ENCODE measurements around the gene NOP58.
A peak's percentile ranks its signal among the peaks of the same experiment; 100 is the strongest.

NOP58 gene

DNA sequence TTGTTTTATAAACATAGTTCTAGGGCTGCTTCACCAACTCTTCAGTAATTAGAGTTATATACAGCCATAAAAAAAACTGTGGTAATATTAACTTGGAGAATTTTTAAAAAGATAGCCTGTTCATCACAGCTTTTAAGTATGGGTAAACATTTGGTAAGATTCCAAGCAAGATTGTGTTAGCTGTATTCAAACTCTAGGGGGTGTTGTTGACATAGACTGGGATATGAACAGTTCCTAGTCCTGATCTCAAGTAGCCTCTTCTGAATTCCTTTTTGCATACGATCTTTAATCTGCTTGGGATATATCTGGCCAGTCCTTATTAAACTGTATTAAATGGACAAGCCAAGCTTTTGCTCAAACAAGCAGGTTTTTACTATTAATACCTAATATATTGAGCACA lies 13.4 kb downstream of the NOP58 start:
- in situ Hi-C loops (cut with MboI; ENCODE audit: low pct_unique_long_range_greater_than_20kb, low sequenced_read_pairs, unreplicated experiment) = no loop called here
- DNase-seq (ENCODE audit: low spot score) = no peak
- TF ChIP-seq, protein P1, sequence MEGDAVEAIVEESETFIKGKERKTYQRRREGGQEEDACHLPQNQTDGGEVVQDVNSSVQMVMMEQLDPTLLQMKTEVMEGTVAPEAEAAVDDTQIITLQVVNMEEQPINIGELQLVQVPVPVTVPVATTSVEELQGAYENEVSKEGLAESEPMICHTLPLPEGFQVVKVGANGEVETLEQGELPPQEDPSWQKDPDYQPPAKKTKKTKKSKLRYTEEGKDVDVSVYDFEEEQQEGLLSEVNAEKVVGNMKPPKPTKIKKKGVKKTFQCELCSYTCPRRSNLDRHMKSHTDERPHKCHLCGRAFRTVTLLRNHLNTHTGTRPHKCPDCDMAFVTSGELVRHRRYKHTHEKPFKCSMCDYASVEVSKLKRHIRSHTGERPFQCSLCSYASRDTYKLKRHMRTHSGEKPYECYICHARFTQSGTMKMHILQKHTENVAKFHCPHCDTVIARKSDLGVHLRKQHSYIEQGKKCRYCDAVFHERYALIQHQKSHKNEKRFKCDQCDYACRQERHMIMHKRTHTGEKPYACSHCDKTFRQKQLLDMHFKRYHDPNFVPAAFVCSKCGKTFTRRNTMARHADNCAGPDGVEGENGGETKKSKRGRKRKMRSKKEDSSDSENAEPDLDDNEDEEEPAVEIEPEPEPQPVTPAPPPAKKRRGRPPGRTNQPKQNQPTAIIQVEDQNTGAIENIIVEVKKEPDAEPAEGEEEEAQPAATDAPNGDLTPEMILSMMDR (IDR thresholded peaks at IDR 0.05; ENCODE audit: extremely low read depth, insufficient read depth, missing control alignments) = peak; percentile 42

DNA sequence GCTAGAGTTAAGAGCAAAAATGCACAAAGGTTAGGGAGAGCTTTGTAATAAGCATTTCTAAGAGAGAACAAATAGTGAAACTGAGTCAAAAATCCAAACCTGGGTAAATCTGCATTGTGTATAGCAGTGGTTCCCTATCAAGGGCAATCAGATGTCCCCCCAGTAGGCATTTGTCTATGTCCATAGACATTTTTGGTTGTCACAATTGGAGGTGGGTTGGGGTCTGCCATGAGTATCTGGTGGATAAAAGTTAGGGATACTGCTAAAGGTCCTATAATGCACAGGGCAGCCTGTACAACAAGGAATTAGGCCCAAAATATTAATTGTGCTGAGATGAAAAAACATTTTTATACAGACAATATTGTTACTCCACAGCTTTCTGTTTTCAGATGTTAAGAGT lies 21.0 kb downstream of the NOP58 start:
- DNase-seq (ENCODE audit: low spot score) = no peak
- TF ChIP-seq, protein P1 (IDR thresholded peaks at IDR 0.05; ENCODE audit: extremely low read depth, insufficient read depth, missing control alignments) = no peak
- in situ Hi-C loops (cut with MboI; ENCODE audit: low pct_unique_long_range_greater_than_20kb, low sequenced_read_pairs, unreplicated experiment) = no loop called here

GRCh38 chr2:202289394-202290204 lies 24.0 kb downstream of the NOP58 start:
- DNase-seq (ENCODE audit: low spot score) = no peak
- in situ Hi-C loops (cut with MboI; ENCODE audit: low pct_unique_long_range_greater_than_20kb, low sequenced_read_pairs, unreplicated experiment) = no loop called here
- TF ChIP-seq, protein P1 (IDR thresholded peaks at IDR 0.05; ENCODE audit: extremely low read depth, insufficient read depth, missing control alignments) = no peak

- in situ Hi-C loops (cut with MboI; ENCODE audit: low pct_unique_long_range_greater_than_20kb, low sequenced_read_pairs, unreplicated experiment) = no loop called here
- no peak for DNase-seq (ENCODE audit: low spot score)
These were observed 24.8 kb downstream of the NOP58 start for GRCh38 chr2:202290316-202290715.

DNA sequence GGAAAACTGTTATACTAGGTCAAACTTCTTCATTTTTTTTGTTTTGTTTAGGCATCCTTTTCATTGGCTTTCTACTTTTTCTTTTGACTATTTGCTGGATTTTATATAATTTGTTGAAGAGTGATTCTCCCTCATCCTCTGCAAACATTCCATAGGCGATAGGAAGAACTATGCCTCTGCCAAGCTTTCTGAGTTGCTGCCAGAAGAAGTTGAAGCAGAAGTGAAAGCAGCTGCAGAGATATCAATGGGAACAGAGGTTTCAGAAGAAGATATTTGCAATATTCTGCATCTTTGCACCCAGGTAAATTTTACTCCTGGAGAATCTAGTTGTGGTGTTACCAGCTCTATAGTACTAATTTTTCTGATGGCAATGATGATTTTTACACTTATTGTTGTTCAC lies 25.4 kb downstream of the NOP58 start:
- no peak for DNase-seq (ENCODE audit: low spot score)
- TF ChIP-seq, protein P1 (IDR thresholded peaks at IDR 0.05; ENCODE audit: extremely low read depth, insufficient read depth, missing control alignments) = no peak
- in situ Hi-C loops (cut with MboI; ENCODE audit: low pct_unique_long_range_greater_than_20kb, low sequenced_read_pairs, unreplicated experiment) = no loop called here

More at GRCh38 chr2:202290316-202290715, 24.8 kb downstream of the NOP58 start:
- TF ChIP-seq, protein P1 (IDR thresholded peaks at IDR 0.05; ENCODE audit: extremely low read depth, insufficient read depth, missing control alignments) = no peak

- peak; percentile 45 for DNase-seq (ENCODE audit: low spot score)
- TF ChIP-seq, protein P1 (IDR thresholded peaks at IDR 0.05; ENCODE audit: extremely low read depth, insufficient read depth, missing control alignments) = no peak
- in situ Hi-C loops (cut with MboI; ENCODE audit: low pct_unique_long_range_greater_than_20kb, low sequenced_read_pairs, unreplicated experiment) = no loop called here
These were observed 34.1 kb downstream of the NOP58 start for GRCh38 chr2:202299712-202300111.
